HepG2 (cell line): ENCODE results near the gene TXNIP. TPM values are rescaled to one million over a fixed set of nuclear protein-coding genes. Genes with fewer than 3 reads are reported as not detected.

Experiments used
- BATF2 ChIP-seq: sonication (generic); formaldehyde crosslinking; IDR thresholded peaks from 2 replicates; pipeline ENCODE4 v1.8.0; 2022; ENCODE audit warnings: mild to moderate bottlenecking, missing genetic modification reagents, moderate library complexity
- CBFB ChIP-seq: sonication (generic); formaldehyde crosslinking; IDR thresholded peaks from 2 replicates; pipeline ENCODE4 v1.4.0; 2020; ENCODE audit warnings: missing genetic modification reagents
- CCAR2 ChIP-seq: fragments of 200-400 bp; formaldehyde crosslinking; optimal IDR thresholded peaks from 2 replicates; pipeline ENCODE3; 2018; ENCODE audit warnings: low read depth, mild to moderate bottlenecking, low read length, moderate library complexity
- HMGA1 ChIP-seq: sonication (generic); formaldehyde crosslinking; conservative IDR thresholded peaks from 2 replicates; pipeline ENCODE4 v1.4.0; 2020; ENCODE audit warnings: missing genetic modification reagents
- HOXA5 ChIP-seq: sonication (generic); formaldehyde crosslinking; IDR thresholded peaks from 2 replicates; pipeline ENCODE4 v1.4.0; 2020; ENCODE audit warnings: missing genetic modification reagents
- KDM2A ChIP-seq: sonication (generic); formaldehyde crosslinking; IDR thresholded peaks from 2 replicates; pipeline ENCODE4 v1.4.0; 2020; ENCODE audit warnings: low read depth, missing genetic modification reagents, borderline replicate concordance
- KLF12 ChIP-seq: sonication (generic); formaldehyde crosslinking; IDR thresholded peaks from 2 replicates; pipeline ENCODE4 v1.4.0; 2020; ENCODE audit warnings: missing genetic modification reagents, borderline replicate concordance
- KMT2B ChIP-seq: IDR thresholded peaks from 2 replicates; pipeline ENCODE4 v1.6.1; 2016; ENCODE audit warnings: missing genetic modification reagents, missing compliant biosample characterization
- MYNN ChIP-seq: sonication (generic); formaldehyde crosslinking; IDR thresholded peaks from 2 replicates; pipeline ENCODE4 v1.4.0; 2020; ENCODE audit warnings: mild to moderate bottlenecking, low read depth, missing genetic modification reagents
- PTBP1 ChIP-seq: fragments of 200-400 bp; formaldehyde crosslinking; IDR thresholded peaks from 2 replicates; pipeline ENCODE4 v1.6.1; 2018; ENCODE audit warnings: low read length, low read depth; ENCODE audit not compliant: poor library complexity, severe bottlenecking
- RAD21 ChIP-seq: fragments of 450-650 bp; formaldehyde crosslinking; IDR thresholded peaks from 2 replicates; pipeline ENCODE4 v1.5.0; 2020; ENCODE audit warnings: mild to moderate bottlenecking
- SAP130 ChIP-seq: IDR thresholded peaks from 2 replicates; pipeline ENCODE4 v1.6.1; 2016; ENCODE audit warnings: low read depth
- THRA ChIP-seq: sonication (generic); formaldehyde crosslinking; IDR thresholded peaks from 2 replicates; pipeline ENCODE4 v1.4.0; 2020; ENCODE audit warnings: missing genetic modification reagents, borderline replicate concordance
- TOPORS ChIP-seq: sonication (generic); formaldehyde crosslinking; IDR thresholded peaks from 2 replicates; pipeline ENCODE4 v1.8.0; 2023; ENCODE audit warnings: mild to moderate bottlenecking, missing genetic modification reagents
- ZBTB7B ChIP-seq: sonication (generic); formaldehyde crosslinking; IDR thresholded peaks from 2 replicates; pipeline ENCODE4 v1.4.0; 2020; ENCODE audit warnings: missing genetic modification reagents
- ZNF207 ChIP-seq: fragments of 450-650 bp; IDR thresholded peaks from 2 replicates; pipeline ENCODE4 v1.6.1; 2016; ENCODE audit warnings: antibody characterized with exemption, borderline replicate concordance
- ZNF24 ChIP-seq: fragments of 450-650 bp; IDR thresholded peaks from 2 replicates; pipeline ENCODE4 v1.6.1; 2017; ENCODE audit warnings: antibody characterized with exemption, mild to moderate bottlenecking
- ZNF546 ChIP-seq: sonication (generic); formaldehyde crosslinking; conservative IDR thresholded peaks from 2 replicates; pipeline ENCODE4 v1.8.1; 2023; ENCODE audit warnings: mild to moderate bottlenecking, missing genetic modification reagents
- ZNF652 ChIP-seq: IDR thresholded peaks from 2 replicates; pipeline ENCODE4 v1.6.1; 2016; ENCODE audit warnings: low read depth, borderline replicate concordance
- ZNF75D ChIP-seq: sonication (generic); formaldehyde crosslinking; IDR thresholded peaks from 2 replicates; pipeline ENCODE4 v1.8.1; 2023; ENCODE audit warnings: missing genetic modification reagents, mild to moderate bottlenecking, borderline replicate concordance
- ZSCAN29 ChIP-seq: sonication (generic); formaldehyde crosslinking; conservative IDR thresholded peaks from 2 replicates; pipeline ENCODE4 v1.4.0; 2020; ENCODE audit warnings: mild to moderate bottlenecking, missing genetic modification reagents
- polyA plus RNA-seq, 8 experiments: library from polyadenylated mRNA; depleted of rRNA in 3 of 8; stranded (reverse) in 7 of 8; unstranded in 1 of 8; fragments of >200 nt; fragmentation: Illumina TruSeq in 4 of 8; extraction: Trizol in 4 of 8; gene quantifications; 2 replicates each; pipeline versions ENCODE4 v1.2.1 to v1.2.3, GENCODE V29; 2011 to 2016; ENCODE audit warnings: low read depth in 4 of 8, missing spikeins in 1 of 8, mixed read lengths in 1 of 8; ENCODE audit not compliant: insufficient read depth in 1 of 8
- total RNA-seq, 5 experiments: library from RNA; depleted of rRNA; stranded (reverse); fragments of >200 nt; fragmentation: Illumina TruSeq; extraction: Trizol; gene quantifications; 2 replicates each; pipeline ENCODE4 v1.2.3, GENCODE V29; 2016; ENCODE audit warnings: low read depth in 1 of 5
- TF ChIP-seq, protein P1 (sequence below): sonication (generic); formaldehyde crosslinking; IDR thresholded peaks from 2 replicates; pipeline ENCODE4 v1.4.0; 2020; ENCODE audit warnings: missing genetic modification reagents
- TF ChIP-seq, protein P2 (sequence below): IDR thresholded peaks from 2 replicates; pipeline ENCODE4 v1.4.0; 2020; ENCODE audit warnings: mild to moderate bottlenecking, missing genetic modification reagents

The TXNIP gene
- total and polyA plus RNA-seq, 2 of the 13 experiments (the other 11 are each of a cell fraction or from before 2014, with no cell fraction given) = 24.4 to 237 TPM

DNA sequence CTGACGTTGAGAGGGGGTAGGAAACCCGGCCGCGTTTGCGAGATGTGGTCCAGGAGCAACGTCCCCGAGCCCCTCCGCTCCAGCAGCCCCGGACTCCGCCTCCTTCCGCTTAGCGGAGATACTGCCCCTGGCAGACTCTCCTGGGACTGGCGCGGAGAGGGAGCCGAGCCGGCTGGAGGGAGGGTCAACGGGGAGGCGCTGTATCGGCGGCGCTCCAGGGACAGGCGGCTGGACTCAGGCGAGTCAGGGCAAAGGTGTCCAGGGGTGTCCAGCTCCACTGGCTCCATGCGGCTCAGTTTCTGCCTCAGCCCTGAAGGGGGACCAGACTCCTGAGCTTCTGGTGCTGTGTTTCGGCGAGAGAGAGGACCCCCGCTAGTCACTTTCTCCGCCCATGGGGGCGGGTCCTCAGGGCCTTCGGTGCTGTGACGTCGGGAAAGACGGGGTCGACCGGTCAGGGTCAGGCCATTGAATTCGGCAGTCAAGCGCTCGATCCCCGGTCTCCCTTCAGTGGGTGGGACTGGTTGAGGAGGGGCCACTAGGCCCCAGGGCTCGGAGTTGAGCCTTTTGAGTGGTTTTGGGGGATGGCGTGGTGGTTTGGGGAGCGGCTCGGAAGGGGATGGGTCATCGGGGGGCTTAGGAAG is 35.8 kb downstream of the TXNIP start (continued):
- TF ChIP-seq CCAR2 (no peak), KMT2B (CRISPR knock-in tag) (no peak; the same call in 1 of the 2 replicates), RAD21 (CRISPR knock-in tag) (no peak), ZNF652 (no peak), ZBTB7B (CRISPR knock-in tag) (peak; percentile 81), ZNF207 (no peak), SAP130 (CRISPR knock-in tag) (peak; percentile 81), MYNN (CRISPR knock-in tag) (no peak), ZNF546 (CRISPR knock-in tag) (no peak; the same call in 1 of the 2 replicates), THRA (CRISPR knock-in tag) (0 out of 2 replicates have a peak, but pooled peaks have one; percentile 41), PTBP1 (peak; percentile 46), KLF12 (CRISPR knock-in tag) (peak; percentile 41; the same call in 1 of the 2 replicates), TOPORS (CRISPR knock-in tag) (no peak), ZNF75D (CRISPR knock-in tag) (no peak), HOXA5 (CRISPR knock-in tag) (no peak), ZSCAN29 (CRISPR knock-in tag) (0 out of 2 replicates have a peak, but pooled peaks have one; percentile 54), CBFB (CRISPR knock-in tag) (no peak), HMGA1 (CRISPR knock-in tag) (no peak), ZNF24 (no peak), KDM2A (CRISPR knock-in tag) (peak; percentile 65; the same call in 1 of the 2 replicates), BATF2 (CRISPR knock-in tag) (no peak)
- TF ChIP-seq, protein P1, sequence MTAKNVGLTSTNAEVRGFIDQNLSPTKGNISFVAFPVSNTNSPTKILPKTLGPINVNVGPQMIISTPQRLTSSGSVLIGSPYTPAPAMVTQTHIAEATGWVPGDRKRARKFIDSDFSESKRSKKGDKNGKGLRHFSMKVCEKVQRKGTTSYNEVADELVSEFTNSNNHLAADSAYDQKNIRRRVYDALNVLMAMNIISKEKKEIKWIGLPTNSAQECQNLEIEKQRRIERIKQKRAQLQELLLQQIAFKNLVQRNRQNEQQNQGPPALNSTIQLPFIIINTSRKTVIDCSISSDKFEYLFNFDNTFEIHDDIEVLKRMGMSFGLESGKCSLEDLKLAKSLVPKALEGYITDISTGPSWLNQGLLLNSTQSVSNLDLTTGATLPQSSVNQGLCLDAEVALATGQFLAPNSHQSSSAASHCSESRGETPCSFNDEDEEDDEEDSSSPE (CRISPR knock-in tag) = no peak
- TF ChIP-seq, protein P2, sequence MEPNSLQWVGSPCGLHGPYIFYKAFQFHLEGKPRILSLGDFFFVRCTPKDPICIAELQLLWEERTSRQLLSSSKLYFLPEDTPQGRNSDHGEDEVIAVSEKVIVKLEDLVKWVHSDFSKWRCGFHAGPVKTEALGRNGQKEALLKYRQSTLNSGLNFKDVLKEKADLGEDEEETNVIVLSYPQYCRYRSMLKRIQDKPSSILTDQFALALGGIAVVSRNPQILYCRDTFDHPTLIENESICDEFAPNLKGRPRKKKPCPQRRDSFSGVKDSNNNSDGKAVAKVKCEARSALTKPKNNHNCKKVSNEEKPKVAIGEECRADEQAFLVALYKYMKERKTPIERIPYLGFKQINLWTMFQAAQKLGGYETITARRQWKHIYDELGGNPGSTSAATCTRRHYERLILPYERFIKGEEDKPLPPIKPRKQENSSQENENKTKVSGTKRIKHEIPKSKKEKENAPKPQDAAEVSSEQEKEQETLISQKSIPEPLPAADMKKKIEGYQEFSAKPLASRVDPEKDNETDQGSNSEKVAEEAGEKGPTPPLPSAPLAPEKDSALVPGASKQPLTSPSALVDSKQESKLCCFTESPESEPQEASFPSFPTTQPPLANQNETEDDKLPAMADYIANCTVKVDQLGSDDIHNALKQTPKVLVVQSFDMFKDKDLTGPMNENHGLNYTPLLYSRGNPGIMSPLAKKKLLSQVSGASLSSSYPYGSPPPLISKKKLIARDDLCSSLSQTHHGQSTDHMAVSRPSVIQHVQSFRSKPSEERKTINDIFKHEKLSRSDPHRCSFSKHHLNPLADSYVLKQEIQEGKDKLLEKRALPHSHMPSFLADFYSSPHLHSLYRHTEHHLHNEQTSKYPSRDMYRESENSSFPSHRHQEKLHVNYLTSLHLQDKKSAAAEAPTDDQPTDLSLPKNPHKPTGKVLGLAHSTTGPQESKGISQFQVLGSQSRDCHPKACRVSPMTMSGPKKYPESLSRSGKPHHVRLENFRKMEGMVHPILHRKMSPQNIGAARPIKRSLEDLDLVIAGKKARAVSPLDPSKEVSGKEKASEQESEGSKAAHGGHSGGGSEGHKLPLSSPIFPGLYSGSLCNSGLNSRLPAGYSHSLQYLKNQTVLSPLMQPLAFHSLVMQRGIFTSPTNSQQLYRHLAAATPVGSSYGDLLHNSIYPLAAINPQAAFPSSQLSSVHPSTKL (CRISPR knock-in tag) = peak; percentile 47; the same call in 1 of the 2 replicates
